Measurements from ENCODE around the gene CDK15. TPM values are rescaled to one million over a fixed set of nuclear protein-coding genes. Genes with fewer than 3 reads are reported as not detected.

The CDK15 gene
- total RNA-seq, 3 donors from 2014 or later (not counting 1 experiment from before 2014, with no cell fraction given): 0.72 to 2.5 TPM; not detected in 1

DNA sequence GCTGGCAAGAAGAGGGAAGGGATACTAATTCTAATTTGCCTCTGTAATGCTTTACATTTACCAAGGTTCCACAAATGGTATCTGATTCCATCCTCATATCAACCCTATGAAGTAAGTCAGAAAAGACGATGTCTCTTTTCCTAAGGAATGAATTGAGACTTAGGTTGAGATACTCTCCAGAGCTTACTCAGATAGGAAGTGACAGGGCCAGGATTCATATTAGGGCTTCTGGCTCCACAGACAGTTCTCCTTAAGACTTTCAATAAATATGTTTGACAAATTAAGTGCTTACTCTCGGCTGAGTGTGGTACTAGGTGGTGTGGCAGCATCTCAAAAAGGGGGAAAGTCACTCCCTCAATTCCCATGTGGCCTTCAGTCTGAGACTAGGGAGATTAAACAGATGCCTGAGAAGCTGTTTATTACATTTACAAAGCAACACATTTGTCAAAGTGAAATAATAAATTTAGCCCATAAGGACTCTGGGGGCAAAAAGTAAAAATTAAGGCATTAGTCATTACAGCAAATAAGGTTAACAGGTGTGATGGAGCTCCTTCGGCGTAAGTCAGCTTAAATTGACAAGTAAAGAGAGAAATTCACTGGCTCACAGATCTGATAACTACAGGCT, 14.2 kb downstream of the CDK15 start:
- Mint-ChIP-seq H3K9me3 (no peaks in the 10 kb centered on the region), H3K4me1 (no peaks in the 10 kb centered on the region), H3K36me3 (no peaks in the 10 kb centered on the region), H3K27me3 (ENCODE audit: low read depth in 2 of 2) (peaks cover 5 to 19% of the 10 kb centered on the region in 2 donors), H3K27ac (no peak overlapping the region), H3K4me3 (no peak overlapping the region)
- Histone ChIP-seq H3K27ac (ENCODE audit: low read length) (no peak overlapping the region), H3K4me1 (ENCODE audit: control insufficient read depth, insufficient read depth, low read length) (no peaks in the 10 kb centered on the region), H3K9me3 (ENCODE audit: control insufficient read depth, insufficient read depth, low read length) (no peaks in the 10 kb centered on the region), H3K27me3 (ENCODE audit: control insufficient read depth, insufficient read depth, low read length) (peaks cover 3% of the 10 kb centered on the region), H3K4me3 (ENCODE audit: low read length) (no peak overlapping the region), H3K36me3 (ENCODE audit: control insufficient read depth, insufficient read depth, low read length) (no peaks in the 10 kb centered on the region)
- TF ChIP-seq, protein P1, sequence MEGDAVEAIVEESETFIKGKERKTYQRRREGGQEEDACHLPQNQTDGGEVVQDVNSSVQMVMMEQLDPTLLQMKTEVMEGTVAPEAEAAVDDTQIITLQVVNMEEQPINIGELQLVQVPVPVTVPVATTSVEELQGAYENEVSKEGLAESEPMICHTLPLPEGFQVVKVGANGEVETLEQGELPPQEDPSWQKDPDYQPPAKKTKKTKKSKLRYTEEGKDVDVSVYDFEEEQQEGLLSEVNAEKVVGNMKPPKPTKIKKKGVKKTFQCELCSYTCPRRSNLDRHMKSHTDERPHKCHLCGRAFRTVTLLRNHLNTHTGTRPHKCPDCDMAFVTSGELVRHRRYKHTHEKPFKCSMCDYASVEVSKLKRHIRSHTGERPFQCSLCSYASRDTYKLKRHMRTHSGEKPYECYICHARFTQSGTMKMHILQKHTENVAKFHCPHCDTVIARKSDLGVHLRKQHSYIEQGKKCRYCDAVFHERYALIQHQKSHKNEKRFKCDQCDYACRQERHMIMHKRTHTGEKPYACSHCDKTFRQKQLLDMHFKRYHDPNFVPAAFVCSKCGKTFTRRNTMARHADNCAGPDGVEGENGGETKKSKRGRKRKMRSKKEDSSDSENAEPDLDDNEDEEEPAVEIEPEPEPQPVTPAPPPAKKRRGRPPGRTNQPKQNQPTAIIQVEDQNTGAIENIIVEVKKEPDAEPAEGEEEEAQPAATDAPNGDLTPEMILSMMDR (IDR thresholded peaks at IDR 0.05): no peak
- ATAC-seq (no peak), DNase-seq (no peak)
- intact Hi-C loops (cut with micrococcal nuclease): no loop called here
- 90% methylated on average over 4 of the region's 4 CpGs for WGBS (ENCODE audit: insufficient coverage)

DNA sequence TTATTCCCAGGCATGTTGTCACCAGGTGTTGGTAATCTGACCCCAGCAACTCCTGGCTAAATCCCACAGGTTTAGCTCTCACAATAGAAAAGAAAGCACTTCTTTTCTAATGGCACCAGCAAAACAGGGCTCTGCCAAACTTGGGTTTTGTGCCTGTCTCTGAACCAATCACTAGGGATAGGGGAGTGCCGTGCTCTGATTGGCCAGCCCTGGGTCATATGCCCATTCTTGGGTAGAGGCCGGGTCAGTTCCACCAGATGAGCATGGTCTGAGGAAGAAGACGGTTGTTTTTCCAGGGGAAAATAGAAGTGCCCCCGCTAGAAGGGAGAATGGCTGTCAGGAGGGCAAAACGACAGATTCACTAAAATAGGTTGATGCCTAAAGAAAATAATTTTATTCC, 14.7 kb downstream of the CDK15 start:
- peaks cover 8 to 19% of the 10 kb centered on the region in 2 donors for H3K27me3 Mint-ChIP-seq (ENCODE audit: low read depth in 2 of 2)
- Histone ChIP-seq H3K27me3 (ENCODE audit: control insufficient read depth, insufficient read depth, low read length) (peaks cover 3% of the 10 kb centered on the region), H3K27ac (ENCODE audit: low read length) (no peak overlapping the region), H3K4me3 (ENCODE audit: low read length) (no peak overlapping the region), H3K36me3 (ENCODE audit: control insufficient read depth, insufficient read depth, low read length) (no peaks in the 10 kb centered on the region), H3K9me3 (ENCODE audit: control insufficient read depth, insufficient read depth, low read length) (no peaks in the 10 kb centered on the region), H3K4me1 (ENCODE audit: control insufficient read depth, insufficient read depth, low read length) (no peaks in the 10 kb centered on the region)
- H3K4me3 Mint-ChIP-seq: no peak overlapping the region
- no peaks in the 10 kb centered on the region for H3K4me1 Mint-ChIP-seq
- no peak overlapping the region for H3K27ac Mint-ChIP-seq
- H3K36me3 Mint-ChIP-seq: no peaks in the 10 kb centered on the region
- intact Hi-C loops (cut with micrococcal nuclease): no loop called here
- no peak for ATAC-seq
- WGBS (ENCODE audit: insufficient coverage): 92% methylated on average over 5 of the region's 5 CpGs
- H3K9me3 Mint-ChIP-seq: no peaks in the 10 kb centered on the region
- TF ChIP-seq, protein P1 (IDR thresholded peaks at IDR 0.05): no peak
- DNase-seq: no peak

DNA sequence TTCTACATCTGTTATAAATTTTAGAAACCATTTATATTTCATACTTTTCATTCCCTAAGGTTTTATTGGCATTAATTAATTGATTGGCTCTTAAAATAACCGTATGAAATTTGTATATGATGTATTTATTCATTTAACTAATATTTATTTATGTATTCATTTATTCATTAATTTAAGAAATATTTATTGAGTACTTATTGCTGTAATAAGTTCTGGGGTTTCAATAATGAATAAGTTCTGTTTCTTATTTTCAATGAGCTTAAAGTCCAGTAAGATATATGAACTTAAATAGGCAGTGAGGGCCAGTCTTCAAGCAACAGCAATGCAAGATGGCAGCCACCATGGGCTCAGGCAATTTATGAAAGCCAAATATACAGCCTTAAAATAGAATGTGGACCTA, 17.9 kb downstream of the CDK15 start:
- peaks cover 15% of the 10 kb centered on the region in 2 donors for H3K27me3 Mint-ChIP-seq (ENCODE audit: low read depth in 2 of 2)

More for the DNA sequence above, 17.9 kb downstream of the CDK15 start:
- Histone ChIP-seq H3K9me3 (ENCODE audit: control insufficient read depth, insufficient read depth, low read length) (no peaks in the 10 kb centered on the region), H3K27me3 (ENCODE audit: control insufficient read depth, insufficient read depth, low read length) (peaks cover 3% of the 10 kb centered on the region), H3K4me3 (ENCODE audit: low read length) (no peak overlapping the region), H3K27ac (ENCODE audit: low read length) (no peak overlapping the region), H3K36me3 (ENCODE audit: control insufficient read depth, insufficient read depth, low read length) (no peaks in the 10 kb centered on the region), H3K4me1 (ENCODE audit: control insufficient read depth, insufficient read depth, low read length) (no peaks in the 10 kb centered on the region)
- Mint-ChIP-seq H3K4me3 (no peak overlapping the region), H3K4me1 (no peaks in the 10 kb centered on the region), H3K36me3 (no peaks in the 10 kb centered on the region), H3K27ac (no peak overlapping the region), H3K9me3 (no peaks in the 10 kb centered on the region)
- intact Hi-C loops (cut with micrococcal nuclease): no loop called here
- no CpG with 5 or more reads among the region's 1 CpG for WGBS (ENCODE audit: insufficient coverage)
- DNase-seq (no peak), ATAC-seq (no peak)
- TF ChIP-seq, protein P1 (IDR thresholded peaks at IDR 0.05): no peak

Data from natural killer cell (primary cell).